ENCODE measurements around the gene IL34.

Gene IL34

DNA sequence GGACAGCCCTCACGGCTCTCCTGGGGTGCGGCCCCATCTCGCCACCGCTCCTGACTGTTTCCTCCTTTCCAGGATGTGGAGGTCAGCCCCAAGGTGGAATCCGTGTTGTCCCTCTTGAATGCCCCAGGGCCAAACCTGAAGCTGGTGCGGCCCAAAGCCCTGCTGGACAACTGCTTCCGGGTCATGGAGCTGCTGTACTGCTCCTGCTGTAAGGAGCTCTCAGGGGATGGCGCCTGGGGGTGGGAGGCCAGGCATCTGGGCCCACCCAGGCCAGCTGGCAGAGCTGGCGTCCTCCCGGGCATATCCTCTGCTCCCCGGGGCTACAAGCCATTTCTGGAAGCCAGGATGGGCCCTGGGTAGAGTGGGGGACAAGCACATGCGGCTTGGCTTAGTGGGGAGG is 13.2 kb downstream of the IL34 start:
- no peak for DNase-seq (ENCODE audit: low read depth)
- TF ChIP-seq, protein P1, sequence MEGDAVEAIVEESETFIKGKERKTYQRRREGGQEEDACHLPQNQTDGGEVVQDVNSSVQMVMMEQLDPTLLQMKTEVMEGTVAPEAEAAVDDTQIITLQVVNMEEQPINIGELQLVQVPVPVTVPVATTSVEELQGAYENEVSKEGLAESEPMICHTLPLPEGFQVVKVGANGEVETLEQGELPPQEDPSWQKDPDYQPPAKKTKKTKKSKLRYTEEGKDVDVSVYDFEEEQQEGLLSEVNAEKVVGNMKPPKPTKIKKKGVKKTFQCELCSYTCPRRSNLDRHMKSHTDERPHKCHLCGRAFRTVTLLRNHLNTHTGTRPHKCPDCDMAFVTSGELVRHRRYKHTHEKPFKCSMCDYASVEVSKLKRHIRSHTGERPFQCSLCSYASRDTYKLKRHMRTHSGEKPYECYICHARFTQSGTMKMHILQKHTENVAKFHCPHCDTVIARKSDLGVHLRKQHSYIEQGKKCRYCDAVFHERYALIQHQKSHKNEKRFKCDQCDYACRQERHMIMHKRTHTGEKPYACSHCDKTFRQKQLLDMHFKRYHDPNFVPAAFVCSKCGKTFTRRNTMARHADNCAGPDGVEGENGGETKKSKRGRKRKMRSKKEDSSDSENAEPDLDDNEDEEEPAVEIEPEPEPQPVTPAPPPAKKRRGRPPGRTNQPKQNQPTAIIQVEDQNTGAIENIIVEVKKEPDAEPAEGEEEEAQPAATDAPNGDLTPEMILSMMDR (IDR thresholded peaks at IDR 0.05; ENCODE audit: insufficient read depth, low read depth, low read length, missing control alignments), result no peak
- H3K4me3 ChIP-seq (ENCODE audit: low read depth, low read length), result no peak overlapping the region

GRCh38 chr16:70659953-70660671 is 13.8 kb downstream of the IL34 start:
- DNase-seq (ENCODE audit: low read depth), result no peak
- TF ChIP-seq, protein P1 (IDR thresholded peaks at IDR 0.05; ENCODE audit: insufficient read depth, low read depth, low read length, missing control alignments), result no peak
- H3K4me3 ChIP-seq (ENCODE audit: low read depth, low read length), result no peak overlapping the region

- no peak overlapping the region for H3K4me3 ChIP-seq (ENCODE audit: low read depth, low read length)
- no peak for DNase-seq (ENCODE audit: low read depth)
- TF ChIP-seq, protein P1 (IDR thresholded peaks at IDR 0.05; ENCODE audit: insufficient read depth, low read depth, low read length, missing control alignments), result no peak
Observed at GRCh38 chr16:70660672-70661350, 14.5 kb downstream of the IL34 start.

DNA sequence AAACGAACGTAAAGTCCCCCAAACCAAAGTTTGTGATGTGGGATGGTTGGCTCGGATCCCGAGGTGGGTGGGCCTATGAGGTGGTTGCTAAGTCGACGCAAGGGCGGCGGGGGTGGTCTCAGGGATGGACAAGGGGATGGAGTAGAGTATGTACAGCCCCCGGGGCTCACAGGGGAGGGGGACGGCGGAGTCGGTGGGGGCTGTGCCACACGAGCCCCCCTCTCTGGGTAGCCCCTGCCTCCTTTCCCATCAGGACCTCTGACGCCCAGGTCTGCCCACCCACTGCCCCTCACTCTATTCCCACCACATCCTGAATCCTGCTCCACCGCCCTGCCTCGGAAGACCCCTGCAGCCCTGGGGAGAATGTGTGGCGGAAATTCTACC is 15.2 kb downstream of the IL34 start:
- H3K4me3 ChIP-seq (ENCODE audit: low read depth, low read length), result no peak overlapping the region
- TF ChIP-seq, protein P1 (IDR thresholded peaks at IDR 0.05; ENCODE audit: insufficient read depth, low read depth, low read length, missing control alignments), result no peak
- DNase-seq (ENCODE audit: low read depth), result no peak

GRCh38 chr16:70661918-70662641 is 15.7 kb downstream of the IL34 start:
- H3K4me3 ChIP-seq (ENCODE audit: low read depth, low read length), result no peak overlapping the region
- DNase-seq (ENCODE audit: low read depth), result no peak
- TF ChIP-seq, protein P1 (IDR thresholded peaks at IDR 0.05; ENCODE audit: insufficient read depth, low read depth, low read length, missing control alignments), result no peak

GRCh38 chr16:70662991-70663523 is 16.7 kb downstream of the IL34 start:
- DNase-seq (ENCODE audit: low read depth), result no peak
- no peak overlapping the region for H3K4me3 ChIP-seq (ENCODE audit: low read depth, low read length)
- TF ChIP-seq, protein P1 (IDR thresholded peaks at IDR 0.05; ENCODE audit: insufficient read depth, low read depth, low read length, missing control alignments), result no peak

Data from GM12865 (cell line).